Caco-2 (cell line): ENCODE measurements around the gene MRPS24. TPM values are rescaled to one million over a fixed set of nuclear protein-coding genes. Genes with fewer than 3 reads are reported as not detected.

Source experiments
- BruUV-seq: library from RNA; stranded (reverse); fragments of 400-500 nt; replicated peaks from 2 replicates; lab custom pipeline; 2021; lab: Mats Ljungman, UMichigan
- CTCF ChIA-PET: fragments of 300-600 bp; sonication (Branson Sonifier 250); formaldehyde crosslinking; loops from one replicate; lab custom pipeline; 2022; ENCODE audit warnings: antibody characterized with exemption; lab: Charles Lee
- POLR2A ChIA-PET: fragments of 300-600 bp; sonication (Branson Sonifier 250); formaldehyde crosslinking; loops from one replicate; lab custom pipeline; 2022; ENCODE audit warnings: antibody characterized with exemption; lab: Charles Lee
- DNase-seq, 2 experiments: peaks; one replicate each; pipeline versions ENCODE4 v3.0.0 to v3.0.0-alpha.2; 2020 to 2022
- H3K27me3 ChIP-seq: replicated peaks from 2 replicates; pipeline ENCODE4 v1.6.0; 2011; ENCODE audit warnings: low read length; ENCODE audit not compliant: control insufficient read depth, insufficient read depth
- H3K36me3 ChIP-seq: 2 replicates; pipeline ENCODE4 v1.5.1; 2011; ENCODE audit warnings: low read length; ENCODE audit not compliant: control insufficient read depth, insufficient read depth
- H3K4me1 ChIP-seq: fragments of 250-450 bp; sonication (Bioruptor Pico); 2 replicates; pipeline ENCODE4 v1.5.1; 2020; ENCODE audit warnings: mild to moderate bottlenecking
- H3K4me3 ChIP-seq: 2 replicates; pipeline ENCODE4 v1.5.1; 2011; ENCODE audit warnings: low read depth, mild to moderate bottlenecking, control low read depth, low read length
- H3K9me3 ChIP-seq: fragments of 250-450 bp; sonication (Bioruptor Pico); 2 replicates; pipeline ENCODE4 v1.5.1; 2020; ENCODE audit warnings: mild to moderate bottlenecking, moderate library complexity
- H3K27ac Mint-ChIP-seq: one replicate; pipeline ENCODE4 v1.8.0; 2022; ENCODE audit warnings: mixed read lengths; ENCODE audit not compliant: unreplicated experiment
- H3K27me3 Mint-ChIP-seq: one replicate; pipeline ENCODE4 v1.8.0; 2022; ENCODE audit warnings: mixed read lengths; ENCODE audit not compliant: insufficient read depth, unreplicated experiment
- H3K36me3 Mint-ChIP-seq: one replicate; pipeline ENCODE4 v1.8.0; 2022; ENCODE audit warnings: mild to moderate bottlenecking, mixed read lengths; ENCODE audit not compliant: insufficient read depth, unreplicated experiment
- H3K4me1 Mint-ChIP-seq: one replicate; pipeline ENCODE4 v1.8.0; 2022; ENCODE audit warnings: low read depth, mixed read lengths; ENCODE audit not compliant: unreplicated experiment
- H3K4me3 Mint-ChIP-seq: one replicate; pipeline ENCODE4 v1.8.0; 2022; ENCODE audit warnings: mild to moderate bottlenecking, moderate library complexity, mixed read lengths; ENCODE audit not compliant: unreplicated experiment
- H3K9me3 Mint-ChIP-seq: one replicate; pipeline ENCODE4 v1.8.0; 2022; ENCODE audit warnings: mixed read lengths; ENCODE audit not compliant: unreplicated experiment
- CTCF ChIP-seq, 2 experiments: fragments of 200-600 bp in 1 of 2; IDR thresholded peaks; 1 replicate in 1 of 2; 2 replicates in 1 of 2; pipeline versions ENCODE4 v1.5.1 to v1.8.0; 2011 to 2022; ENCODE audit warnings: antibody characterized with exemption in 1 of 2, control low read depth in 1 of 2, inconsistent platforms in 1 of 2, low read depth in 1 of 2, low read length in 1 of 2, mild to moderate bottlenecking in 1 of 2, moderate library complexity in 1 of 2; ENCODE audit not compliant: insufficient read depth in 1 of 2, severe bottlenecking in 1 of 2, unreplicated experiment in 1 of 2
- intact Hi-C: fragments of 100-400 bp; cut with micrococcal nuclease; formaldehyde crosslinking; loops from one replicate; pipeline ENCODE4 v1.10.0; 2022; ENCODE audit not compliant: unreplicated experiment
- total RNA-seq: library from RNA; stranded (reverse); gene quantifications from 2 replicates; pipeline ENCODE4 v1.2.3, GENCODE V29; 2022

Gene MRPS24
- total RNA-seq, 1 experiment from 2014 or later: 150 TPM

- H3K4me1 ChIP-seq: peaks cover 10% of the 10 kb centered on the region
- ChIA-PET POLR2A (no interaction called here), CTCF (interaction anchor here (0.7 kb wide), 2 partner anchors 11 to 19 kb away, joined by 3 read pairs; no protein-coding TSS in a partner anchor)
- no peaks in the 10 kb centered on the region for H3K36me3 ChIP-seq
- H3K27me3 ChIP-seq: no peaks in the 10 kb centered on the region
- TF ChIP-seq CTCF (IDR thresholded peaks at IDR 0.05; ENCODE audit: insufficient read depth in 1 of 2, low read depth in 1 of 2, low read length in 1 of 2, severe bottlenecking in 1 of 2, unreplicated experiment in 1 of 2): no peak
- Mint-ChIP-seq H3K4me3 (no peak overlapping the region), H3K4me1 (peaks cover 8% of the 10 kb centered on the region), H3K36me3 (peaks cover 22% of the 10 kb centered on the region), H3K27me3 (no peaks in the 10 kb centered on the region), H3K9me3 (no peaks in the 10 kb centered on the region), H3K27ac (no peak overlapping the region)
- intact Hi-C loops: no loop called here
- H3K9me3 ChIP-seq: no peaks in the 10 kb centered on the region; the same call in 1 of the 2 replicates
- H3K4me3 ChIP-seq: no peak overlapping the region
- no TSS peak for BruUV-seq
- no peak for DNase-seq
These were observed 26.6 kb upstream of the MRPS24 start for GRCh38 chr7:43895847-43896415.

GRCh38 chr7:43891069-43891955 is 22.0 kb upstream of the MRPS24 start:
- TF ChIP-seq CTCF (IDR thresholded peaks at IDR 0.05; ENCODE audit: insufficient read depth in 1 of 2, low read depth in 1 of 2, low read length in 1 of 2, severe bottlenecking in 1 of 2, unreplicated experiment in 1 of 2): no peak
- H3K9me3 Mint-ChIP-seq: no peaks in the 10 kb centered on the region
- ChIA-PET POLR2A (interaction anchor here (0.6 kb wide), 1 partner anchor 271 kb away, joined by 3 read pairs; no protein-coding TSS in a partner anchor), CTCF (no interaction called here)
- H3K27me3 ChIP-seq: no peaks in the 10 kb centered on the region
- peaks cover 10% of the 10 kb centered on the region for H3K4me1 ChIP-seq
- no peak overlapping the region for H3K27ac Mint-ChIP-seq
- H3K4me3 ChIP-seq: no peak overlapping the region
- intact Hi-C loops: loop anchor here (1.0 to 5.0 kb wide), 2 partner anchors 14 to 51 kb away; no protein-coding TSS in a partner anchor
- peaks cover 1% of the 10 kb centered on the region; the same call in 1 of the 2 replicates for H3K36me3 ChIP-seq
- no peak overlapping the region for H3K4me3 Mint-ChIP-seq
- H3K9me3 ChIP-seq: no peaks in the 10 kb centered on the region
- H3K36me3 Mint-ChIP-seq: peaks cover 24% of the 10 kb centered on the region
- H3K4me1 Mint-ChIP-seq: peaks cover 8% of the 10 kb centered on the region
- no peak for DNase-seq
- H3K27me3 Mint-ChIP-seq: no peaks in the 10 kb centered on the region
- BruUV-seq: no TSS peak

DNA sequence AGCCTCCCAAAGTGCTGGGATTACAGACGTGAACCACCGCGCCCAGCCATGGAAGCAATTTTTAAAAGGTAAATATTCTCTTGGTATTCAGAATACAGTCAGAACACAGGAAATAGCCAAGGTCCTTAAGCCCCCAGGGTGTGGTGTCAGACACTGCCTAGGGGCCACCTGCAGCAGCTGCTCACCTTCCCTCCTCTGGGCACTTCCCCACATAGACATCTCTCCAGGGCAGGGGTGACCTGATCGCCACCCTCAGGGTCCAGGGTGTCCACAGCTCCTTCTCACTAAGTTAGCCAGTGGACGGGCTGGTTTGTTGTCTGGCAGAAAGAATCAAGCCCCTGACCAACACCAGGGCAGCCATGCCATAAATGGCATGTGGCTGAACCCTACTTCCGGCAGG is 21.2 kb upstream of the MRPS24 start:
- Histone ChIP-seq H3K9me3 (no peaks in the 10 kb centered on the region), H3K4me3 (no peak overlapping the region), H3K36me3 (peaks cover 4% of the 10 kb centered on the region), H3K4me1 (peaks cover 10% of the 10 kb centered on the region), H3K27me3 (no peaks in the 10 kb centered on the region)
- intact Hi-C loops: loop anchor here (5.0 kb wide), 1 partner anchor 52 kb away; no protein-coding TSS in a partner anchor
- DNase-seq: no peak
- Mint-ChIP-seq H3K27ac (no peak overlapping the region), H3K36me3 (peaks cover 19% of the 10 kb centered on the region), H3K27me3 (no peaks in the 10 kb centered on the region), H3K9me3 (no peaks in the 10 kb centered on the region), H3K4me1 (peaks cover 8% of the 10 kb centered on the region), H3K4me3 (no peak overlapping the region)
- no peak for TF ChIP-seq CTCF (IDR thresholded peaks at IDR 0.05; ENCODE audit: insufficient read depth in 1 of 2, low read depth in 1 of 2, low read length in 1 of 2, severe bottlenecking in 1 of 2, unreplicated experiment in 1 of 2)
- BruUV-seq: no TSS peak
- ChIA-PET CTCF (no interaction called here), POLR2A (no interaction called here)
